NCI-H128 (cell line): ENCODE data around the gene KIF21A.
"Not testable (repeated sequence)": the region's sequence is repeated elsewhere in the genome, so short reads cannot be mapped to it uniquely, and the experiment has no call there.

ENCODE experiments used
- DNase-seq: peaks from one replicate; lab custom pipeline; 2025; ENCODE audit not compliant: unreplicated experiment; lab: John Stamatoyannopoulos, UW

Gene KIF21A

DNA sequence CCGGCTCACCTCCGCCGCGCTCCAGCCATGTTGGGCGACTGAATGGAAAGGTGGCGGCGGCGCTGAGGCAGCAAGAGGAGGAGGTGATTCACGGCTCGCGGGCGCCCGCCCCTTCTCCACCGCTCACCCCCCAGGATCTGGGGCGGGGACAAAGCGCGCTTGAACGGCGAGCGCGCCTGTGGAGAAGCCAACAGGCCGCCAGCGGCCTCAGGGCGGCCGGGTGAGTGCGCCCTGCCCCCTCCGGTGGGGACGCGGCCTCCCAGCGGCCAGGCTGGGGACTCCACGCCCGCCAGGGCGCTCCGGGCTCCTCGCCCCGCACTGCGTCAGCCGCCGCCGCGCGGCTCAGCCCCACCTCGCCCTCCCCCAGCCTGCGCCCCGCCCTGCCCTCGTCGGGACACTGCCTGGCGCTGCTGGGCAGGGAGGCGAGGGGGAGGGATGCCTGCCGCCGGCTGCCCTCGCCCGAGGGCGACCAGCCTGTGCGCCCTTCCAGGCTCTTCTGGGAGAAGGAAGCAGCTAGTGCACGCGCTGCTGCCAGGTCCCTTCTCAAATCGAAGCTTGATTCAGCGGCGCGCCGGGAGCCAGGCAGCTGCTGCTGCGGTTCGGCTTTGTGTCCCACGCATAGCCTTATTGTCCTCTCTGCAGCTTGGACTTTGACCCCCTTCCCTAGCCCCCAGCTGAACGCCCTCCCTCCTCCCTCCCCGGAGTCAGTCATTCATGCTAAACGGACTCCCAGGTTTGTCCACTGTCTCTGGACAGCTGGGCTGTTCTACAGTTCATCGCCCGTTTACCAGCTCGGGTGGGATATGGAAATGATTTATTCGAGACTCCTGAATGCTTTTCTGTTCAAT, at the start of gene KIF21A:
Gene KIF21A (minus strand): TSS at position 40 of the 848 bp plus-strand sequence. CDS start 150 bp downstream, outside the sequence.
- DNase-seq: peak; percentile 82

DNA sequence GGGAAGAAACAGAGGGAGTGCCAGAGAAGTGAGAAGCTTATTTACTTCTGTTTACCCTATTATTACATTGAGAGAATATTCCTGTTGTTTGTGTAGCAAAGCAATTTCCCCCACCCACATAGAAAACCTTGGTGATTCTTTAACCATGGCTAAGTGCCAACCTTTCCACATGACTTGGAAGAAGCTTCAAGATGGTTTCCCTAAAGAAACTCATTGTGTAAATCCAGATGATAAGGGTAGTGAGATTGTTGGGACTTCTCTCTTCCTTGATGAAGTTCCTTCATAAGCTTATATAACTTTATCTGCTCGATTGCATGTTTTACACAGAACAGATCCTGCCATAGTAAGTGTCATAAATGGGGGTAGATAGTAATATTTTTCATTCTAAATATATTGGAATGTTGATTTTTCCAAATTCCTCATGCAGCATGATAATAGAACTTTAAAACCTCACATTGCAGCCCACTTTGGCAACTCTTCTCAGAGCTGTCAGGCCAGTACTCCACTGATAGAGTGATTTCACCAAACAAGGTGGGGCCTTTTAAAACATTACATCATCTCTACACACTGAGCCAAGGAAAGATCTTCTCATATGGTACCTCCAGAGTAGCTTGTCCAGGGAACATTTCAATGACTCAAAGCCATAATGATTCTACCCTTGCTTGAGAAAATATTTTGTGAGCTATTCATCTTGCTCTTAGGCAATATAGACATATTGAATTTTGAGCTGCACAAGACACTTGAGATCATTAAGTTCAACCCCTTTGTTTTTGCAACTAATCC, 47.8 kb upstream of the KIF21A start:
- no peak for DNase-seq

DNA sequence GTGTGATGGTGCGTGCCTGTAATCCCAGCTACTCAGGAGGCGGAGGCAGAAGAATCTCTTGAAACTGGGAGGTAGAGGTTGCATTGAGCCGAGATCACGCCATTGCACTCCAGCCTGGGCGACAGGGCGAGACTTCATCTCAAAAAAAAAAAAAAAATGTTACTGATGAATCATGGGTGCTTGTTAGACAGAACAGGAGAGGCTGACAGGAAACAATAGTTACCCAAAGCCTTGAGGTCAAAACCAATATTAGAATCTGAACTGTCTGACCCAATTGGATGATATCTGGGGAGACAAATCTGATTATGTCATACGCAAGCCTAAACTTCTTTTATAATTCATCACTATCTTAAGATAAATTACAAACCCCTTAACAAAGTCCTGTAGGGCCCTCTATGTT, 40.7 kb upstream of the KIF21A start:
- no peak for DNase-seq

- no peak for DNase-seq
Measured at GRCh38 chr12:39483042-39483441, 40.1 kb upstream of the KIF21A start.

GRCh38 chr12:39476894-39477293, 34.0 kb upstream of the KIF21A start:
- no peak for DNase-seq

- DNase-seq: no peak
Measured at GRCh38 chr12:39476121-39476520, 33.2 kb upstream of the KIF21A start.

DNA sequence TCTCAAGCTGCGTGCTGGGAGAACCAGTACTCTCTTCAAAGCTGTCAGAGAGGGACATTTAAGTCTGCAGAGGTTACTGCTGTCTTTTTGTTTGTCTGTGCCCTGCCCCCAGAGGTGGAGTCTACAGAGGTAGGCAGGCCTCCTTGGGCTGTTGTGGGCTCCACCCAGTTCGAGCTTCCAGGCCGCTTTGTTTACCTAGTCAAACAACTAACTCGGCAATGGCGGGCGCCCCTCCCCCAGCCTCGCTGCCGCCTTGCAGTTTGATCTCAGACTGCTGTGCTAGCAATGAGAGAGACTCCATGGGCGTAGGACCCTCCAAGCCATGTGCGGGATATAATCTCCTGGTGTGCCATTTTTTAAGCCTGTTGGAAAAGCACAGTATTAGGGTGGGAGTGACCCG, 32.2 kb upstream of the KIF21A start:
- not testable (repeated sequence) for DNase-seq

DNA sequence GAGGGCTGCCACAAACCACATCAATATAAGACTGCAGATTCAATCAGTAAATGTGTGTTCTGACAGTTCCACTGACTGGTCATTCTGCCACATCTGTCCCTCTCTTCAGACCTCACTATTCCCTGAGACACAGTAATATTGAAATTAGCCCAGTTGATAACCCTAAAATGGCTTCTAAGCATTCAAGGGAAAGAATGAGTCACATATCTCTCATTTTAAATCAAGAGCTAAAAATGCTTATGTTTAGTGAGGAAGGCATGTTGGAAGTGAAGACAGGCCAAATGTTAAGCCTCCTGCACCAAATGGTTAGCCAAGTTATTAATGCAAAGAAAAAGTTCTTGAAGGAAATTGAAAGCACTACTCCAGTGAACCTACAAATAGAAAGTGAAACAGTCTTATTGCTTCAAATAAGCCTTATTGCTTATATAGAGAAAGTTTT, 24.5 kb upstream of the KIF21A start:
- no peak for DNase-seq

DNA sequence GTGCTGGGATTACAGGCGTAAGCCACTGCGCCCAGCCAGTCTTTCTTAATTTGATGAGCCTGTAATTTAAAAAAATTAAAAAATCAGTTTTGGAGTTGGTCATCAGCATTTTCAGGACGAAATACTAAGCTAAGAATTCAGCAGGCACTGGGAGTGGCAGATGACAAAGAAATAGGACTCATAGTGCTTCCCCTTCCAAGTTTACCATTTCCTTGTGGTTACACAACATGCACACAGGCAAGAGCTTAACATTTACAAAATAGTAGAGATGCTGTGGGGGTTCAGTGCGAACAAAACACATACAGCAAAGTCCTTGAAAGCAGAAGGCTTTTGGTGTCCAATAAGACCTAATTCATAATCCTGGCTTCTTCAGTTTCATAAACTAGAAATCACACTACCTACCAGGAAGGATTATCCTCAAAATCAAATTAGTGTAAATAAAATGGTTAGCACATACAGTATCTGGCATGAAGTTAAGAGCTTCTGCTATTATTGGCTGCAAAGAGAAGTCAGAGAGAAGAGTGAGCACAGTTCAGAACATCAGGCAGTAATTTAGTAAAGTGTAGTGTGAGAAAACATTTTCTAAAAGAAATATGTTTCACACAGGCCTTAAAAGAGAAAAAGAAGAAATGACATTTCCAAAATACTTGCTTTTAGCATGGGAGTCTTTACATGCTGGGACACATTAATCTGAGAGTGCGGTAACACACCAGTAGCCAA, 22.2 kb upstream of the KIF21A start:
- no peak for DNase-seq

DNA sequence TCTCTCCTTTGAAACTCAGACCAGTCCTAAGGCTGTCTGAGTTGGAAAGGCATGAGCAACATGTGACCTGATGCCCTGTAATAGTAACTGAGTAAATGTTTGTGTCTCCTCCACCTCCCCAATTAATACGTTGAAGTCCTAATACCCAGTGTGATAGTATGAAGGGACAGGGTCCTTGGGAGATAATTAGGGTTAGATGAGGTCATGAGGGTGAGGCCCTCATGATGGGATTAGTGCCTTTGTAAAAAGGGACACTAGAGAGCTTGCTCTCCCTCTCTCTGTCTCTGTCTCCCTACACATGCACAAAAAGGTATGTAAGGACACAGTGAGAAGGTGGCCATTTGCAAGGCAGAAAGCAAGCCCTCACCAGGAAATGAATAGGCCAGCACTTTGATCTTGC, 18.1 kb upstream of the KIF21A start:
- DNase-seq: no peak

DNA sequence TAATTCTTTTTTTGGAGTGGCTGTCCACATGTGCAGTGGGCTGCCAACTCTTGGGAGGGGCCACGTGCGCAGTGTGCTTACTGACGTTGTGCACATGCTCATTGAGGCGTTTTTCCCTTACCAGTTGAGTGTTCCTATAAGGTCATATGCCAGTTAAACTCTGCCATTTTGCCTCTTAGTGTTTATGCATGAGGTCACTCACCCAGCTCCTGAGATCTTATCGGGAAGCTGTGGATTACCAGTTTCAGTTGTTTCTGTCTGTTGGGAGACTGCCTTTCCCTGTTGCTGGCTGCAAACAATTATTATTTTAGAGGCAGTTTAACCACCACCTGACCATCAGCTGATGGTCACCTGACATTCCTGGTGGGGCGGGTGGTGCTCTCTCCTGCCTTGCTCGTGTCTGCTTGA, 16.1 kb upstream of the KIF21A start:
- DNase-seq: no peak

DNA sequence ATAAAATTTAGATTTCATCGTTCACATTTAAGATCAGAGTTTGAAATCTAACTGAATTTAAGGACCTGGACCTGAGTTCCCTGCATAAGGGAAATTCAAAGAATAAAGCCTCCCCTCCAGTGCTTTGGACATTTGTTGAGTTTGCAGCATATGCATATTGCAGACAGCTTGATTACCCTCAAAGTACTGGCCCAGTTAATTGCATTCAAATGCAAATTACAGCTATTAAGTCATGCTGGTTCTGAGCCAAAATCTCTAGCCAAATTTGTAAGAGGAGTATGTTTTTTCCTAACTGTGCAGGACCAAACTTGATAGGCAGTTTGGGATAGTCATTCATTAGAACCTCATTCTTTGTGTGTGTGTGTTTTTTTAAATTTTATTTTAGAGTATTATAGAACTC, 9.1 kb upstream of the KIF21A start:
- DNase-seq: no peak

- DNase-seq: no peak
Measured at GRCh38 chr12:39448038-39448437, 5.1 kb upstream of the KIF21A start.

DNA sequence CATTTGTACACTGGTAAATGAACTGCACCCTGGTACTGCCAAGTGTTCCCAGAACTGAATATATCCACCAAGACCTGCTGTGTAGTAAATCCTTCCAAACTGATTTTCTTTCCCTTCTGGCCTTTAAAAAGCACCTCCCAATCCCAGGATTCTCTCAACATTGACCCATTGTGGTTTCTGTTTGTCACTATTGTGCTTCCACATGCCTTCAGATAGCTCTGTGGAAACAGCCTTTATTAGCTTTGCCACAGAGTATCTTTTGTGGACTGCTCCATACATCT, 949 bp upstream of the KIF21A start:
- no peak for DNase-seq

DNA sequence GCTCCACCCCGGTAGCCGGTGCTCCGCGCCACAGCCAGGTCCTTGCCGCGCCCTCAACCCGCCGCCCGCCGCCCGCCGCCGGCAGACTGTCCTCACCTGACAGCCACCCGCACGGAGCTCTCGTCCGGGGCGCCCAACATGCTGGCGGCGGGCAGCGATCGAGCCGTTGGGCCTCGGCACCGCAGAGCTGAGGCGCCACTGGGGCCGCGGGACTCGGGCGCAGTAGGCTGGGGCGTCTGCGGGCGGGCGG, 164 bp downstream of the KIF21A start:
- no peak for DNase-seq

DNA sequence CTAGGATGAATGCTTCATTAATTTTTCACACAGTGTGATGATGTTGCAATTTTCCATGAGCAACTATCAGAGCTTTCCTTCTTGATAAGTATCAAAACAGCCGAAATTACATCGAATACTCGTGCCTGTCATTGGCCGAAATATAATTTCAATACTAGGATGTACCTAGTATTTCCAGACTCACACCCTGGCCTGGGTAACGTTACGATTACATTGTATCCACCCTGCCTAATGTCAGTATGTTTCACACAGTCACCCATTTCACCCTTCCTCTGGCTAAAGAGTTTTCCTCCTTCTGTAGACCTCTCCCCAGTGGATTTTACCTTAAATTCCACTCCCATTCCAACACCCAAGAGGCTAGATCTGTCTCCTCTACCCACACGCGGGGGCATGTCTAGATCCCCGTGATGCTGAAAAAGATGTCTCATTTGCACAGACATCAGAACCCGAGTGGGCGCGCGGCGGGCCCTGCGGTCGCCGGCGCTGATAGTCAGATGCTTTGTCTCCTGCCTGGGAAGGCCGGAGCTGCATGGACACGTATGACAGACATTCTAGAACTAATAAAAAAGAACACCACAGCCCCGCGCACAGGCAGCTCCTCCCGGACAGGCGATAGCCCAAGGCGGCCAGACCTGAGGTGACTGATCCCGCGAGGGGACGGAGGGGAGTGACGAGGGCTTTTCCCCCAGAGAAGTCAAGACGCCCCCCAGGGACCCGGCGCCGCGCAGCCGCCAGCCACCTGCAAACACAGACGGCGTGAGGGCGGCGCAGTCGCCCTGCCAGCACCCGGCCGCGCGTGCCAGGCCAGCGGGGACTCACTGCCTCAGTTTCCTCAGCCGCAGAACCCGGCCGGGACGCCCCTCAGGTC, 723 bp downstream of the KIF21A start:
- DNase-seq: no peak

- DNase-seq: no peak
Measured at GRCh38 chr12:39441189-39441962, 1.5 kb downstream of the KIF21A start.

DNA sequence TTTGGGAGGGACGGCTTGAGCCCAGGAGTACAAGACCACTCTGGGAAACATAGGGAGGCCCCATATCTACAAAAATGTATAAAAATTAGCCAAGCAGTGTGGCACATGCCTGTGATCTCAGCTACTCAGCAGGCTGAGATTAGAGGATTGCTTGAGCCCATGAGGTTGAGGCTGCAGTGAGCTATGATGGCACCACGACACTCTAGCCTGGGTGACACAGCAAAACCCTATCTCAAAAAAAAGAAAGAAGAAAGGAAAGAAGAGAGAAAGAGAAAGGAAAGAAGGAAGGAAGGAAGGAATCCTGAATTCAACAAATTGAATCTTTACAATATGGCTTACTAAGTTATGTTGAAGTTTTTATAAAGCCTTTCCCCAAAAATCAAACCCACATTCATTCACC, 2.1 kb downstream of the KIF21A start:
- DNase-seq: no peak

GRCh38 chr12:39440101-39440500, 2.8 kb downstream of the KIF21A start:
- DNase-seq: no peak

DNA sequence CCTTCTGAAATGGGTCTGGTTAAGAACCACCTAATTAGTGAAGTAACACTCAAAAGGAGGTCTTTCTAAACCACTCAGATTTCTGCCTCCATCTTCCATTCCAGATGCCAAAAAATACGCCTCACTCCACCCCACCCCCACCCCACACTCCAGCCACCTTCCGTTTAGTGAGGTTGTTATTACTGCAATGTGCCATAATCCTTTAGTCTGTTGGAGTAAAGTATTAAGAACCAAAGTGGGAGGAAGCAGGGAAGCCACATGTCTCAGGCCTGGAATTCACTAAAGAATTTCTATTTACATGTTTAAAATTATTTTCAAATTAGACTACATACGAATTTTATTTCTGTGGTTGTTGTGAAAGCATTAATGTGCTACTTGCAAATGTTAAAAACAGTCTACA, 7.4 kb downstream of the KIF21A start:
- DNase-seq: no peak
